Esophagus (tissue), 2 donors: ENCODE results near the gene ATXN7L3B. TPM values are rescaled to one million over a fixed set of nuclear protein-coding genes. Genes with fewer than 3 reads are reported as not detected.

Experiments used
- H3K27ac ChIP-seq, 2 donors: one replicate each; pipeline ENCODE4 v1.5.1; 2013; ENCODE audit warnings: low read depth in 2 of 2, mild to moderate bottlenecking in 2 of 2, inconsistent platforms in 1 of 2, low read length in 1 of 2, moderate library complexity in 1 of 2
- H3K27me3 ChIP-seq, 2 donors: one replicate each; pipeline ENCODE4 v1.6.1; 2013; ENCODE audit warnings: low read length in 2 of 2, control low read depth in 1 of 2, mild to moderate bottlenecking in 1 of 2; ENCODE audit not compliant: insufficient read depth in 2 of 2, control insufficient read depth in 1 of 2
- H3K36me3 ChIP-seq, 2 donors: one replicate each; pipeline ENCODE4 v1.6.1; 2013; ENCODE audit warnings: low read length in 1 of 2; ENCODE audit not compliant: control insufficient read depth in 2 of 2, insufficient read depth in 2 of 2
- H3K4me1 ChIP-seq, 2 donors: one replicate each; pipeline ENCODE4 v1.6.1; 2013; ENCODE audit warnings: low read length in 1 of 2; ENCODE audit not compliant: control insufficient read depth in 2 of 2, insufficient read depth in 2 of 2
- H3K4me3 ChIP-seq, 2 donors: one replicate each; pipeline ENCODE4 v1.5.1; 2013; ENCODE audit warnings: low read length in 2 of 2, mild to moderate bottlenecking in 2 of 2, low read depth in 1 of 2, moderate library complexity in 1 of 2
- H3K9me3 ChIP-seq, 2 donors: one replicate each; pipeline ENCODE4 v1.6.1; 2013; ENCODE audit warnings: mild to moderate bottlenecking in 2 of 2, low read depth in 1 of 2, low read length in 1 of 2, moderate library complexity in 1 of 2; ENCODE audit not compliant: control insufficient read depth in 2 of 2, insufficient read depth in 1 of 2
- WGBS, 2 donors: extraction: QIAGEN DNeasy Blood & Tissue Kit; methylation state at CpG; one replicate each; pipeline ENCODE4 v1.1.7; 2013; 5-methylcytosine and 5-hydroxymethylcytosine counted together
- polyA plus RNA-seq, 2 donors: library from polyadenylated mRNA; stranded (reverse); fragments of 200-250 nt; gene quantifications; one replicate each; pipeline ENCODE4 v1.2.3, GENCODE V29; 2013
- donor health status: healthy with polysubstance abuse.
- donor health status: Bipolar disorder and iron deficiency.

Gene ATXN7L3B
- polyA plus RNA-seq, 2 donors = 5.3 to 7.5 TPM

DNA sequence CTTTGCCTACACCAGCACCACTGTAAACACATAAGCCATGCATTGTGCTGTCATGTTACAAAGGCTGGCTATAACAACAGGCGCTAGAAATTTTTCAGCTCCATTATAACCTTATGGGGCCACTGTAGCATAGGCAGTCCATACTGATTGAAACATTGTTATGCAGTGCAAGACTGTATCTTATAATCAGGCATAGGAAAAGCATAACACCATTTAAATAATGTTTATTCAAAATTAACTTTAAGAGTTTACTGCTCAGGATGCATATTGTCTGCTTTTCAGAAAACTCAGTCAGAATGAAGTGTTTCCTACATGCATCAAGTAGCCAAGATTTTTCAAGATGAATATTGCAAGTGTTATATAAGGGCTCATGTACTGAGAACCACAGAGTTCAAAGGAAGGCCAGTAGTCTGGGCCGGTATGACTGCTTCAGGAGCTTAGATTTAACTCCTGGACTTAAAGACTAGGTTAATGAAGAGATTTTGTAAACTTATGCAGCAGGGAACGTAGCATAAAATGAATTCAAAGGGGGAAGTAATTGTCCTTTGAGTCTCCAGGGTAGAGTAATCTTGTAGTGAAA, 46.9 kb downstream of the ATXN7L3B start:
- Histone ChIP-seq H3K9me3 (peaks cover 0 to 3% of the 10 kb centered on the region in 2 donors), H3K27ac (no peak overlapping the region), H3K36me3 (no peaks in the 10 kb centered on the region), H3K4me3 (no peak overlapping the region), H3K4me1 (no peaks in the 10 kb centered on the region), H3K27me3 (no peaks in the 10 kb centered on the region)
- WGBS, 2 donors = 53 to 61% methylated on average over 3 of the region's 3 CpGs

DNA sequence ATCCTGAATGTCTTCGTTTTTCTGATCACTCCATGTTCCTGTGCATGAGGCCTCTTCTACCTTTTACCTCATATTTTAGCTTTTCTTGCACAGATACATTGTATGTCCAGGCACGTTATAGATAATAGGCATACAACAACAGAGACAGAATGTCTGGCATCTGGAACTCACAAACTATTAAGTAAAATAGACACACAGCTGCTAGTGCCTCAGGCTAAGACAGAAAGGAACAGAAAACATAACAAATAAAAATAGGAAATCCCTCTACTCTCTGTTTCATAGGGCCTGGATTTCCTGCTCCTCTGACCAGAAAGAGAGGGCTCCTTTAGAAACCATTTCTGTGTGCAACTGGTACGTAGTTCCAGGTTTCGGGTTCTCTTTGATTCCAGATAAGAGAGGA, 48.6 kb downstream of the ATXN7L3B start:
- peaks cover 0 to 3% of the 10 kb centered on the region in 2 donors for H3K9me3 ChIP-seq

More for the DNA sequence above, 48.6 kb downstream of the ATXN7L3B start:
- no peaks in the 10 kb centered on the region for H3K36me3 ChIP-seq
- no peak overlapping the region for H3K27ac ChIP-seq
- H3K27me3 ChIP-seq = no peaks in the 10 kb centered on the region
- no peak overlapping the region for H3K4me3 ChIP-seq
- no peaks in the 10 kb centered on the region for H3K4me1 ChIP-seq
- WGBS, 2 donors = 43 to 47% methylated on average over 4 of the region's 4 CpGs
